ENCODE results near the gene XRN2.

The XRN2 gene

DNA sequence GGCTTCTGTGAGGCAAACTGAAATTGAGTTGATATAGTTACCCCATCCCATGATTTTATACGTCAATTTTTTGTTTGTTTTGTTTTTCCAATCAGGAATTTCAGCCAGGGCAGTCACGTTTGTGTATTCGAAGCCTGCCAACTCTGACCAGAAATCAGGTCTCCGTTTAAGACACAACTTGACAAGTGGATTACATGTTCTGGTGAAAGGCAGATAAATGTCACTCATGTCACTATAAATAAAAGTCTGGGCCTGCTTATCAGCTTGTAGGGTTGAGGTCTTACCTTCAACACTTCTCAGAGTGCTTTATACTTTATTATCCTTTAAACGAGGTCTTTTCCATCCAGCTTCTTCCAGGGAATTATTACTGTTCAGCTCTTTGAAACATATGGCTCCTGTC lies 8.4 kb upstream of the XRN2 start:
- Histone ChIP-seq H3K18ac (ENCODE audit: low read length) (no peak overlapping the region), H3K4me2 (ENCODE audit: insufficient read depth, low read length, poor library complexity, severe bottlenecking) (no peak overlapping the region)
- no CpG with 5 or more reads among the region's 5 CpGs for WGBS, 2 donors (ENCODE audit: extremely low coverage in 2 of 2, insufficient read length in 2 of 2, insufficient replicate concordance in 1 of 2)

GRCh38 chr20:21301940-21302663 lies 1.0 kb upstream of the XRN2 start:
- no peak overlapping the region for H3K4ac ChIP-seq (ENCODE audit: low read length)
- no peak overlapping the region for H2BK15ac ChIP-seq (ENCODE audit: low read length)
- H3K9me3 ChIP-seq (replicated peaks in 1 of 2; ENCODE audit: control insufficient read depth in 2 of 2, insufficient read depth in 1 of 2, low read depth in 1 of 2, low read length in 2 of 2), result no peaks in the 10 kb centered on the region
- H3K36me3 ChIP-seq (replicated peaks in 1 of 2; ENCODE audit: control insufficient read depth in 2 of 2, insufficient read depth in 2 of 2, low read length in 2 of 2), result peaks cover 0 to 8% of the 10 kb centered on the region in 2 donors
- H3K79me1 ChIP-seq (ENCODE audit: low read depth, low read length), result peaks cover 2% of the 10 kb centered on the region
- DNase-seq (ENCODE audit: low spot score), result no peak
- H3K27ac ChIP-seq (replicated peaks; ENCODE audit: low read length), result no peak overlapping the region
- no peak overlapping the region for H2AK5ac ChIP-seq (ENCODE audit: low read depth, low read length)
- H3K18ac ChIP-seq (ENCODE audit: low read length), result no peak overlapping the region
- no peak overlapping the region for H4K91ac ChIP-seq (ENCODE audit: low read depth, low read length, poor library complexity)
- peak overlapping the region; percentile 50 for H3K4me2 ChIP-seq (ENCODE audit: insufficient read depth, low read length, poor library complexity, severe bottlenecking)
- no CpG with 5 or more reads among the region's 9 CpGs for WGBS, 2 donors (ENCODE audit: extremely low coverage in 2 of 2, insufficient read length in 2 of 2, insufficient replicate concordance in 1 of 2)
- peak overlapping the region in 1 of 2 donors; percentile 57 for H3K4me3 ChIP-seq (ENCODE audit: low read length in 2 of 2)
- H2BK12ac ChIP-seq (ENCODE audit: low read length), result no peak overlapping the region
- no peak overlapping the region for H2BK120ac ChIP-seq (ENCODE audit: low read depth, low read length)
- peaks cover 0 to 16% (median 0%) of the 10 kb centered on the region in 3 experiments for H3K27me3 ChIP-seq (ENCODE audit: control insufficient read depth in 3 of 3, insufficient read depth in 3 of 3, low read depth in 1 of 3, low read length in 3 of 3)
- H3K23ac ChIP-seq (ENCODE audit: low read depth, low read length, poor library complexity), result no peak overlapping the region
- peaks cover 0 to 3% of the 10 kb centered on the region in 2 donors for H3K4me1 ChIP-seq (ENCODE audit: control insufficient read depth in 2 of 2, insufficient read depth in 1 of 2, low read depth in 1 of 2, low read length in 2 of 2)
- no peak overlapping the region for H4K8ac ChIP-seq (ENCODE audit: low read depth, low read length)
- no peak overlapping the region for H3K14ac ChIP-seq (ENCODE audit: low read length)
- peak overlapping the region; percentile 96 for H2AFZ ChIP-seq (ENCODE audit: low read length)
- no peak overlapping the region for H3K9ac ChIP-seq (ENCODE audit: low read depth, low read length, poor library complexity)
- no peak overlapping the region for H2BK5ac ChIP-seq (ENCODE audit: low read length)

More for the DNA sequence above, 8.4 kb upstream of the XRN2 start:
- H2AFZ ChIP-seq (ENCODE audit: low read length), result no peak overlapping the region
- H3K9ac ChIP-seq (ENCODE audit: low read depth, low read length, poor library complexity), result no peak overlapping the region
- peaks cover 0 to 44% (median 0%) of the 10 kb centered on the region in 3 experiments for H3K27me3 ChIP-seq (ENCODE audit: control insufficient read depth in 3 of 3, insufficient read depth in 3 of 3, low read depth in 1 of 3, low read length in 3 of 3)
- H3K23ac ChIP-seq (ENCODE audit: low read depth, low read length, poor library complexity), result no peak overlapping the region
- no peak overlapping the region for H2AK5ac ChIP-seq (ENCODE audit: low read depth, low read length)
- no peak overlapping the region for H2BK12ac ChIP-seq (ENCODE audit: low read length)
- H2BK5ac ChIP-seq (ENCODE audit: low read length), result no peak overlapping the region
- no peak overlapping the region for H3K4ac ChIP-seq (ENCODE audit: low read length)
- no peak overlapping the region for H4K91ac ChIP-seq (ENCODE audit: low read depth, low read length, poor library complexity)
- no peak overlapping the region for H3K4me3 ChIP-seq (ENCODE audit: low read length in 2 of 2)
- no peak overlapping the region for H4K8ac ChIP-seq (ENCODE audit: low read depth, low read length)
- no peaks in the 10 kb centered on the region for H3K79me1 ChIP-seq (ENCODE audit: low read depth, low read length)
- no peaks in the 10 kb centered on the region for H3K36me3 ChIP-seq (replicated peaks in 1 of 2; ENCODE audit: control insufficient read depth in 2 of 2, insufficient read depth in 2 of 2, low read length in 2 of 2)
- H3K14ac ChIP-seq (ENCODE audit: low read length), result no peak overlapping the region
- no peak for DNase-seq (ENCODE audit: low spot score)
- no peaks in the 10 kb centered on the region for H3K4me1 ChIP-seq (ENCODE audit: control insufficient read depth in 2 of 2, insufficient read depth in 1 of 2, low read depth in 1 of 2, low read length in 2 of 2)
- H3K27ac ChIP-seq (replicated peaks; ENCODE audit: low read length), result no peak overlapping the region
- H2BK15ac ChIP-seq (ENCODE audit: low read length), result no peak overlapping the region
- H3K9me3 ChIP-seq (replicated peaks in 1 of 2; ENCODE audit: control insufficient read depth in 2 of 2, insufficient read depth in 1 of 2, low read depth in 1 of 2, low read length in 2 of 2), result no peaks in the 10 kb centered on the region
- H2BK120ac ChIP-seq (ENCODE audit: low read depth, low read length), result no peak overlapping the region

GRCh38 chr20:21302664-21303060 lies 469 bp upstream of the XRN2 start:
- Histone ChIP-seq H3K27ac (replicated peaks; ENCODE audit: low read length) (peak overlapping the region; percentile 57), H2BK12ac (ENCODE audit: low read length) (no peak overlapping the region), H3K27me3 (ENCODE audit: control insufficient read depth in 3 of 3, insufficient read depth in 3 of 3, low read depth in 1 of 3, low read length in 3 of 3) (peaks cover 0 to 13% (median 0%) of the 10 kb centered on the region in 3 experiments), H3K9ac (ENCODE audit: low read depth, low read length, poor library complexity) (peak overlapping the region; percentile 99), H3K23ac (ENCODE audit: low read depth, low read length, poor library complexity) (peak overlapping the region; percentile 99), H3K4ac (ENCODE audit: low read length) (no peak overlapping the region), H2BK5ac (ENCODE audit: low read length) (peak overlapping the region; percentile 96), H3K14ac (ENCODE audit: low read length) (no peak overlapping the region), H3K18ac (ENCODE audit: low read length) (peak overlapping the region; percentile 98), H3K36me3 (replicated peaks in 1 of 2; ENCODE audit: control insufficient read depth in 2 of 2, insufficient read depth in 2 of 2, low read length in 2 of 2) (peaks cover 0 to 8% of the 10 kb centered on the region in 2 donors), H4K91ac (ENCODE audit: low read depth, low read length, poor library complexity) (no peak overlapping the region), H2BK15ac (ENCODE audit: low read length) (no peak overlapping the region), H3K9me3 (replicated peaks in 1 of 2; ENCODE audit: control insufficient read depth in 2 of 2, insufficient read depth in 1 of 2, low read depth in 1 of 2, low read length in 2 of 2) (no peaks in the 10 kb centered on the region), H3K4me1 (ENCODE audit: control insufficient read depth in 2 of 2, insufficient read depth in 1 of 2, low read depth in 1 of 2, low read length in 2 of 2) (peaks cover 0 to 3% of the 10 kb centered on the region in 2 donors), H3K4me3 (ENCODE audit: low read length in 2 of 2) (peak overlapping the region; percentile 57 to 90), H2AK5ac (ENCODE audit: low read depth, low read length) (no peak overlapping the region), H2AFZ (ENCODE audit: low read length) (peak overlapping the region; percentile 96), H2BK120ac (ENCODE audit: low read depth, low read length) (no peak overlapping the region), H3K4me2 (ENCODE audit: insufficient read depth, low read length, poor library complexity, severe bottlenecking) (peak overlapping the region; percentile 50), H4K8ac (ENCODE audit: low read depth, low read length) (no peak overlapping the region), H3K79me1 (ENCODE audit: low read depth, low read length) (peaks cover 2% of the 10 kb centered on the region)
- WGBS, 2 donors (ENCODE audit: extremely low coverage in 2 of 2, insufficient read length in 2 of 2, insufficient replicate concordance in 1 of 2), result no CpG with 5 or more reads among the region's 12 CpGs
- no peak for DNase-seq (ENCODE audit: low spot score)

- H3K23ac ChIP-seq (ENCODE audit: low read depth, low read length, poor library complexity), result no peak overlapping the region
- peak overlapping the region; percentile 57 to 90 for H3K4me3 ChIP-seq (ENCODE audit: low read length in 2 of 2)
- WGBS, 2 donors (ENCODE audit: extremely low coverage in 2 of 2, insufficient read length in 2 of 2, insufficient replicate concordance in 1 of 2), result no CpG with 5 or more reads among the region's 18 CpGs
Observed at GRCh38 chr20:21303872-21304586, 898 bp downstream of the XRN2 start.

More at GRCh38 chr20:21303872-21304586, 898 bp downstream of the XRN2 start:
- H2AFZ ChIP-seq (ENCODE audit: low read length), result peak overlapping the region; percentile 96
- H3K9me3 ChIP-seq (replicated peaks in 1 of 2; ENCODE audit: control insufficient read depth in 2 of 2, insufficient read depth in 1 of 2, low read depth in 1 of 2, low read length in 2 of 2), result peaks cover 0 to 5% of the 10 kb centered on the region in 2 donors
- no peak overlapping the region for H3K4ac ChIP-seq (ENCODE audit: low read length)
- H2BK12ac ChIP-seq (ENCODE audit: low read length), result no peak overlapping the region
- H3K9ac ChIP-seq (ENCODE audit: low read depth, low read length, poor library complexity), result no peak overlapping the region
- H3K18ac ChIP-seq (ENCODE audit: low read length), result no peak overlapping the region
- no peak overlapping the region for H2BK15ac ChIP-seq (ENCODE audit: low read length)
- no peak overlapping the region for H3K14ac ChIP-seq (ENCODE audit: low read length)
- no peak overlapping the region for H4K8ac ChIP-seq (ENCODE audit: low read depth, low read length)
- H3K27me3 ChIP-seq (ENCODE audit: control insufficient read depth in 3 of 3, insufficient read depth in 3 of 3, low read depth in 1 of 3, low read length in 3 of 3), result peaks cover 0 to 2% (median 0%) of the 10 kb centered on the region in 3 experiments
- no peak overlapping the region for H2BK120ac ChIP-seq (ENCODE audit: low read depth, low read length)
- H3K4me1 ChIP-seq (ENCODE audit: control insufficient read depth in 2 of 2, insufficient read depth in 1 of 2, low read depth in 1 of 2, low read length in 2 of 2), result peaks cover 0 to 3% of the 10 kb centered on the region in 2 donors
- H3K27ac ChIP-seq (replicated peaks; ENCODE audit: low read length), result no peak overlapping the region
- DNase-seq (ENCODE audit: low spot score), result no peak
- peaks cover 2% of the 10 kb centered on the region for H3K79me1 ChIP-seq (ENCODE audit: low read depth, low read length)
- peaks cover 2 to 20% of the 10 kb centered on the region in 2 donors for H3K36me3 ChIP-seq (replicated peaks in 1 of 2; ENCODE audit: control insufficient read depth in 2 of 2, insufficient read depth in 2 of 2, low read length in 2 of 2)
- no peak overlapping the region for H2AK5ac ChIP-seq (ENCODE audit: low read depth, low read length)
- H2BK5ac ChIP-seq (ENCODE audit: low read length), result no peak overlapping the region
- peak overlapping the region; percentile 50 for H3K4me2 ChIP-seq (ENCODE audit: insufficient read depth, low read length, poor library complexity, severe bottlenecking)
- H4K91ac ChIP-seq (ENCODE audit: low read depth, low read length, poor library complexity), result no peak overlapping the region
